NCI-H82 treated with DMSO at 0.1 percent for 48 hours (cell line): ENCODE measurements around the gene NCOA4.
"Not testable (repeated sequence)": the region's sequence is repeated elsewhere in the genome, so short reads cannot be mapped to it uniquely, and the experiment has no call there.

Experiments
- DNase-seq: peaks from one replicate; lab custom pipeline; 2025; ENCODE audit not compliant: unreplicated experiment; lab: John Stamatoyannopoulos, UW

Gene NCOA4

GRCh38 chr10:46020344-46020657 lies 10.1 kb downstream of the NCOA4 start:
- DNase-seq, result no peak

DNA sequence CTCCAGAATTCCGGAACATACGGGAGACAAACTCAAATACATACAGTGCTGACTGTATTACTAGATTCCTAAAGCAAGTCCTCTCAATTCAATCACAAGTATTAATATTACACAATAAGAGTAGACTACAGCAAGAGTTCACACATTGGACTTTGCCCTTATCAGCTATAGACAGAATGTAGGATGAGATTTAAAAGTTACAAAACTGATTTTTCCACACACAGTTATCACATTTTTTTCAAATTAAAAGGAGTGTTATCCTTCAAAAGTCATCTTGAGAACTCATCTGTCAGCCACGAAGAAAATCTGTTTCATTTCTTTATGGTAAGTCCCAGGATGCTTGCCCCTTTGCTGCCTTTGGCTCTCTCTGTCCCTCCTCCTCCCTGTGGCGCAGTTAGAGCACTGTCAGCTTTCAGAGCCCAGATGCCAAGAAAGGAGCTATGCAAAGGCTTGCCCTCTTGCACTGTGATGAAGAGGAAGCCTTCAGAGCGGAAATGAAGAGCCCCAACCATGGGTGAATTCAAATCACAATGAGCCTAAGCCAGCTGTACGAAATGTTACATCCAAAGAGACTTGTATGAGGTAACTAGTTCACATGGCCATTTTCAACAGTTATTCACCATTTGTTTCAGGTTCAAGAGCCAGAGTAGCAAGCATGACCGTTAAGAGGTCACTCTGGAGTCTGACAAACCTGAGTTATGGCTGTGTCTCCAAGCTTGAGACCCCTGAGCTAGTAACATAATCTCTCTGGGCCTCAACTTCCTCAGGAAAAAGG lies 10.7 kb downstream of the NCOA4 start:
- no peak for DNase-seq

GRCh38 chr10:46019177-46019528 lies 11.3 kb downstream of the NCOA4 start:
- no peak for DNase-seq

- DNase-seq, result no peak
Observed at GRCh38 chr10:46018453-46019176, 11.8 kb downstream of the NCOA4 start.

GRCh38 chr10:46017733-46018132 lies 12.7 kb downstream of the NCOA4 start:
- DNase-seq, result no peak

GRCh38 chr10:46016811-46017210 lies 13.6 kb downstream of the NCOA4 start:
- no peak for DNase-seq

DNA sequence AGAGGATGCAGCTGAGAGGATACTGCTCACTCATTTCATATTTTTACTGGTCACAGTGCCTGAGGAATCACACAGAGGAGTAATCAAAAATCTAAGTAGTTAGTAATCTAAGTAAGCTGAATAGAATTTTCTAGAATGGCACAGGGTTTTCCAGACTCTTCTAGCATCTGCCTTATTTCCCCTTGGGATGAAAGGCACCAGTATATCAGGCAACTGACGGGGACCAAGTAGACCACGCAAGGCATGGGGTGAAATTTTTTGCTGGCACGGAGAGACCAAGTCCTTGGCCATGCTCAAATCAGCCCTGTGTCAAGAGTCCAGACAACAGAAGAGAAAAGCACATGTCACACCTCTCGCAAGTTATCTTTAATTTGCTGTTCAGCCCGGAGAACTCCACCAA lies 14.2 kb downstream of the NCOA4 start:
- DNase-seq, result no peak

DNA sequence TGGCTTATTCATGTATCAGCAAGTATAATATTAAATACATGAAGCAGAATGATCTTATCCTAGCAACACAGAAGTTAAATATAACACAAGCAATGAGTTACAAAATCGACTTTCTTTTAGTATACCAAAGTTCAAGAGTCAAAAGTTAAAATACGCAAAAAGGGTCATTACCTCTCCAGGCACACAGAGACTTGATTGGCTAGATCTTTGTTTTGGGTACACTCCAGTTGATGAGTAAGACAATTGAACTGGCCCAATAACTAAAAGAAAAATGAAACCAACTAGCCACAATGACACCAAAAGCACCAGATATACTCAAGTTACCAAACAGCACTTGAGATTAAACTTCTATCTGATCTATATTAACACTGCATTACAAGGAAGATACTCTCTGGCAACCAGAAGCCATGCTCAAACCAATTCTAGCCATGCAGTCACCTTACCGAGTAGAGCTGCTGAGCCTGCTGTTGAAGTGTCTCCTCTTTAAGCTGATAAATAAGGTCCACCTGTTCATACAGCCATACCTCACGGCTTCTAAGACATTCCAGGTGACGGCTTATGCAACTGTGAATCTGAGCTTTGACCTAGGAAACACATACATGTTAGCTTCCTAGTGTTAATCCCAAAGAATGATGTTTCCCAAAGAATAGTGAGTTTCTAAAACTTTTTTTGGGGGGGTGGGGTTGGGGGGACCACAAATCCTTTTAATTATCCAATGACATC lies 15.6 kb downstream of the NCOA4 start:
- DNase-seq, result no peak

- DNase-seq, result no peak
Observed at GRCh38 chr10:46014206-46014605, 16.2 kb downstream of the NCOA4 start.

DNA sequence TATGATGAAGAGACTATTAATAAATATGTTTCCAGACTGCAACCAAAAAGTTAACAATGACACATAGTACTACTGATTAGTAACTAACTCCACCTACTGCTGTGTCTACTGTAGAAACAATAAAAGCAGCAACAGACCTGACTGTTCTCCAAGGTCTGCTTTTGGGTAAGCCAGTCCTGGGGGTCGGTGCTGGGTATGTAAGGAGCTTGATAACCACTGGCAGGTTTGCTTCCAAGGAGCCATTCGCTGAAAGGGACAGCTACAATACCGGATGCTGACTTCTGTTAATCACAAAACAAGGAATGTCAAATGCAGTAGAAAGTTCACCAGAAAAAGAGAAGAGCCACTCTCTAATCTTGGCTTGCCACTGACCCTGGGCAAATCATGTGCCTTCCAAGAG lies 17.7 kb downstream of the NCOA4 start:
- DNase-seq, result no peak

GRCh38 chr10:46006219-46006618 lies 24.2 kb downstream of the NCOA4 start:
- no peak for DNase-seq

- no peak for DNase-seq
Observed at GRCh38 chr10:46005383-46005782, 25.0 kb downstream of the NCOA4 start.

- no peak for DNase-seq
Observed at GRCh38 chr10:46004963-46005362, 25.5 kb downstream of the NCOA4 start.

- DNase-seq, result no peak
Observed at GRCh38 chr10:46002916-46003693, 27.3 kb downstream of the NCOA4 start.

DNA sequence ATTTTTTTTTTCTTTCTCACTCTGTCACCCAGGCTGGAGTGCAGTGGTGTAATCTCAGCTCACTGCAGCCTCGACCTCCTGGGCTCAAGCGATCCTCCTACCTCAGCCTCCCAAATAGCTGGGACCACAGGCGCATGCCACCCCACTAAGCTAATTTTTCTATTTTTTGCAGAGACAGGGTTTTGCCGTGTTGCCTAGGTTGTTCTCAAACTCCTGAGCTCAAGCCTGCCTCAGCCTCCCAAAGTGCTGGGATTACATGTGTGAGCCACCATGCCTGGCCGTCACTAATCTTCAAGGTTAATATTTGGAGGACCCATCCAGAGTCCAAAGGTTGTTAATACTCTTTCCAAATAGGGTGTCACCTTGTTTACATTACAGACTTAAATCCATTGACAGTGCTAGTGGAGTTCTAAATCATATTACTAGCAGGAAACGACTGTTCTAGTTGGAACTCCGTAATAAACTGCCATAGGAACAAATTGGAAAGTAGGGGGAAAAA lies 28.2 kb downstream of the NCOA4 start:
- not testable (repeated sequence) for DNase-seq

GRCh38 chr10:46001187-46001756 lies 29.2 kb downstream of the NCOA4 start:
- DNase-seq, result no peak

DNA sequence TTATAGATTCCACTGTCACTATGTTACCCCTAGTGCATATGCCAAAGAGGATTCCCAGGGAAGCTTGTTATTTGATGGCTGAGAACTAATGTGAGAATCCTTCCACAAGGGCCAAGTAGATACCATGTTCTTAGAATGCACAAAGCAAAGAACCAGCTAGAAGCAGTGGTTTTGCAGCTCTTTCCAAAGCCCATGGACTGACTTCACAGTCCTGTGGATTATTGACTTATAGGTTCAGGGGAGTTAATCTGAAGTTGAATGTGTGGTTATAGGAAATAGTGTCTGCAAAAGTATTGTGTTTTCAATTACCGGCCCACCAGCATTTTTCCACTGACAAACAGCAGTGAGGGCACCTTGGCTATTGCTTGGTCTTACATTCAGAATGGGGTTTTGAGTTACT lies 29.9 kb downstream of the NCOA4 start:
- no peak for DNase-seq

DNA sequence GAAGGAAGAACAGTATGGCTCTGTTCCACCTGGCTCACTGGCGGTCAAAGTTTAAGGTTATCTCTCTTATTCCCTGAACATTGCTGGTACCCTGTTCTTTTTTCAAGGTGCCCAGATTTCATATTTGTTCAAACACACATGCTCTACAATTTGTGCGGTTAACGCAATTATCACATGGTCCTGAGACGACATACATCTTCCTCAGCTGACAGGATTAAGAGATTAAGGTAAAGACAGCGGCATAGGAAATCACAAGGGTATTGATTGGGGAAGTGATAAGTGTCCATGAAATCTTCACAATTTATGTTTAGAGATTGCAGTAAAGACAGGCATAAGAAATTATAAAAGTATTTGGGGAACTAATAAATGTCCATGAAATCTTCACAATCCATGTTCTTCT lies 30.5 kb downstream of the NCOA4 start:
- DNase-seq, result not testable (repeated sequence)

DNA sequence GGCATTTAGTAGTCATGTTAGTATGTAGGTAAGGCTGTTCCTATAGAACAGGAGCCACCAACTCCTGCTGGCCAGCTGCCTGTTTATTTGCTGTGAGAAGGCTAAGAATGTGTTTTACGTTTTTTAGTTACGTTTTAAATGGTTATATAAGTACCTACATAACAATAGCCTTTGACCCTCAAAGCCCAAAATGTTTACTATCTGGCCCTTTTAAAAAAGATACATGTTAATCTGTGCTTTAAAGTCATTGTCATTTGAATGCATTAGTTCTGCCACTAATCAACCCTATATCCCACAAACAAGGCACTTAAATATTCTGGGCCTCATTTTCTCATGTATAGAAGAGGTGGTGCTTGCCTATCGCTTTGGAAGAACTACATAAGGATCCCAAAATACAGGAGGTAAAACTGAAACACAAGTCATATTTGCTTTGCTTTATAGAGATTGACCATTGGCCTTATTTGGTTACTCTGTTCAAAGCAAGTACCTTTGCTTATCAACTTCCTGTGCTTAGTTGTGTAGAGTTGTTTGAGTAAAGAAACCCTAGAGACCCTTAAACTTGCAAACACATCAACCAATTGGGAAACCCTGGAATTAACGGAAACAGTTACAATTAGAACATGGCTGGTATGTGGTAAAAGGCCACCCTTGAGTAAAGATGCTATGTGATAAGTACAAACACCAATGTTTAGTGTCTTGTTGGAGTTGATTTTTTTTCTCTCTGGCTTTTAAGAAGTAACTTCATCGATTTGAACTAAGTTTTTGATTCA lies 32.2 kb downstream of the NCOA4 start:
- DNase-seq, result no peak

DNA sequence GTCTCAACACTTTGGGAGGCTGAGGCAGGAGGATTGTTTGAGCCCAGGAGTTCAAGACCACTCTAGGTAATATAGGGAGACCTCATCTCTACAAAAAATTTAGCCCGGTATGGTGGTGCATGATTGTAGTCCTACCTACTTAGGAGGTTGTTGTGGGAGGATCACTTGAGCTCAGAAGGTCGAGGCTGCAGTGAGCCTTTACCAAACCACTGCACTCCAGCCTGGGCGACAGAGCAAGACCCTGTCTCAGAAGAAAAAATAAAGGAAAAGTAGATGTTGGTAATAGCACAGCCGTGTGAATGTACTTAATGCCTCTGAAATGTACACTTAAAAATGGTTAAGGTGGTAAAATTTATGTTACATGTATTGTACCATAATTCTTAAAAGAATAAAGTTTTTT lies 32.9 kb downstream of the NCOA4 start:
- no peak for DNase-seq
